ENCODE data around the gene GPATCH3.

- no peak for TF ChIP-seq EZH2 (IDR thresholded peaks at IDR 0.05; ENCODE audit: borderline replicate concordance, low read length)
- no peak for TF ChIP-seq CTCF (conservative IDR thresholded peaks at IDR 0.05 in 1 of 2, IDR thresholded peaks at IDR 0.05 in 1 of 2; ENCODE audit: extremely low read depth in 1 of 2, insufficient read depth in 1 of 2, low read depth in 1 of 2, low read length in 2 of 2)
Observed at GRCh38 chr1:26922431-26922729, 22.1 kb upstream of the GPATCH3 start.

Measured in mammary epithelial cell (primary cell).